OCI-LY3 (cell line): ENCODE data around the gene BANF2.

ENCODE experiments used
- EZH2phosphoT487 ChIP-seq: fragments of 200-600 bp; shearing (Covaris generic); IDR thresholded peaks from 2 replicates; pipeline ENCODE4 v1.6.1; 2018; ENCODE audit warnings: antibody characterized with exemption, mixed run types, low read depth
- TF ChIP-seq, protein P1 (sequence below): fragments of 200-600, 300-600 bp; sonication (generic); IDR thresholded peaks from 2 replicates; pipeline ENCODE4 v1.5.1; 2014; ENCODE audit warnings: antibody characterized with exemption, low read length, low read depth

DNA sequence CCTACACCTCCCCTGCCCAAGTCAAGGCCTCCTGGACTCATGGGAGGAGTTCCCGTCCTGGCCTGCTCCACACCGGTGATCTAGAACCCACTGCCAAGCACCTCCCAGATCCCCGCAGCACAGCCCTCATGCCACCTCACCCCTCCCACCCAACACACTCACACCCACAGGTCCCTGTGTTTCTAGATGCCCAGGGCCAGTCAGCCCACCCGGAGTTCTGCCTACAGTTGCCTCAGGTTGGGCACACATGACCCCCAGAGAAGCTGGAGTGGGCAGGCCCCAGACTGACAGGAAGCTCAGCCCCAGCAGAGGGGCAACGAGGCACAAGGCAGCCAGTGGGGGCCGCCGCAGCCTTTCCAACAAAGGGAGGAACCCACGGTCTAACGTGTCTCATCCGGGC lies 47.4 kb upstream of the BANF2 start:
- TF ChIP-seq, protein P1, sequence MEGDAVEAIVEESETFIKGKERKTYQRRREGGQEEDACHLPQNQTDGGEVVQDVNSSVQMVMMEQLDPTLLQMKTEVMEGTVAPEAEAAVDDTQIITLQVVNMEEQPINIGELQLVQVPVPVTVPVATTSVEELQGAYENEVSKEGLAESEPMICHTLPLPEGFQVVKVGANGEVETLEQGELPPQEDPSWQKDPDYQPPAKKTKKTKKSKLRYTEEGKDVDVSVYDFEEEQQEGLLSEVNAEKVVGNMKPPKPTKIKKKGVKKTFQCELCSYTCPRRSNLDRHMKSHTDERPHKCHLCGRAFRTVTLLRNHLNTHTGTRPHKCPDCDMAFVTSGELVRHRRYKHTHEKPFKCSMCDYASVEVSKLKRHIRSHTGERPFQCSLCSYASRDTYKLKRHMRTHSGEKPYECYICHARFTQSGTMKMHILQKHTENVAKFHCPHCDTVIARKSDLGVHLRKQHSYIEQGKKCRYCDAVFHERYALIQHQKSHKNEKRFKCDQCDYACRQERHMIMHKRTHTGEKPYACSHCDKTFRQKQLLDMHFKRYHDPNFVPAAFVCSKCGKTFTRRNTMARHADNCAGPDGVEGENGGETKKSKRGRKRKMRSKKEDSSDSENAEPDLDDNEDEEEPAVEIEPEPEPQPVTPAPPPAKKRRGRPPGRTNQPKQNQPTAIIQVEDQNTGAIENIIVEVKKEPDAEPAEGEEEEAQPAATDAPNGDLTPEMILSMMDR, result peak; percentile 45
- TF ChIP-seq EZH2phosphoT487, result no peak
